Measurements from ENCODE around the gene LIPF. TPM values are rescaled to one million over a fixed set of nuclear protein-coding genes. Genes with fewer than 3 reads are reported as not detected.

Gene LIPF
- total RNA-seq, 1 donor = not detected

- DNase-seq (ENCODE audit: insufficient read length, low spot score, missing footprints) = no peak
- Histone ChIP-seq H3K4me1 (ENCODE audit: insufficient read depth, low read length) (peaks cover 23% of the 10 kb centered on the region), H3K4me2 (ENCODE audit: insufficient read depth, low read length) (no peak overlapping the region), H4K20me1 (ENCODE audit: insufficient read depth, low read length) (no peaks in the 10 kb centered on the region), H3K9me3 (ENCODE audit: low read depth, low read length) (no peaks in the 10 kb centered on the region), H3K4me3 (ENCODE audit: insufficient read depth, low read length) (no peak overlapping the region), H2AFZ (ENCODE audit: low read length) (peak overlapping the region; percentile 7), H3K27me3 (ENCODE audit: insufficient read depth, low read length) (no peaks in the 10 kb centered on the region), H3K79me2 (ENCODE audit: insufficient read depth, low read length) (no peaks in the 10 kb centered on the region), H3K36me3 (ENCODE audit: insufficient read depth, low read length) (no peaks in the 10 kb centered on the region), H3K27ac (ENCODE audit: low read depth, low read length) (peak overlapping the region; percentile 89)
- no peak for TF ChIP-seq CTCF (IDR thresholded peaks at IDR 0.05; ENCODE audit: extremely low read depth, low read depth, low read length)
These were observed 11.6 kb upstream of the LIPF start for GRCh38 chr10:88652616-88653015.

GRCh38 chr10:88657901-88658300 lies 6.3 kb upstream of the LIPF start:
- H3K79me2 ChIP-seq (ENCODE audit: insufficient read depth, low read length) = no peaks in the 10 kb centered on the region
- no peak overlapping the region for H3K4me3 ChIP-seq (ENCODE audit: insufficient read depth, low read length)
- H3K9me3 ChIP-seq (ENCODE audit: low read depth, low read length) = no peaks in the 10 kb centered on the region
- no peak for DNase-seq (ENCODE audit: insufficient read length, low spot score, missing footprints)
- H3K4me2 ChIP-seq (ENCODE audit: insufficient read depth, low read length) = no peak overlapping the region
- no peak for TF ChIP-seq CTCF (IDR thresholded peaks at IDR 0.05; ENCODE audit: extremely low read depth, low read depth, low read length)
- H3K4me1 ChIP-seq (ENCODE audit: insufficient read depth, low read length) = peaks cover 33% of the 10 kb centered on the region
- peak overlapping the region; percentile 9 for H3K27ac ChIP-seq (ENCODE audit: low read depth, low read length)
- no peak overlapping the region for H2AFZ ChIP-seq (ENCODE audit: low read length)
- H3K36me3 ChIP-seq (ENCODE audit: insufficient read depth, low read length) = no peaks in the 10 kb centered on the region
- H3K27me3 ChIP-seq (ENCODE audit: insufficient read depth, low read length) = no peaks in the 10 kb centered on the region
- H4K20me1 ChIP-seq (ENCODE audit: insufficient read depth, low read length) = no peaks in the 10 kb centered on the region

DNA sequence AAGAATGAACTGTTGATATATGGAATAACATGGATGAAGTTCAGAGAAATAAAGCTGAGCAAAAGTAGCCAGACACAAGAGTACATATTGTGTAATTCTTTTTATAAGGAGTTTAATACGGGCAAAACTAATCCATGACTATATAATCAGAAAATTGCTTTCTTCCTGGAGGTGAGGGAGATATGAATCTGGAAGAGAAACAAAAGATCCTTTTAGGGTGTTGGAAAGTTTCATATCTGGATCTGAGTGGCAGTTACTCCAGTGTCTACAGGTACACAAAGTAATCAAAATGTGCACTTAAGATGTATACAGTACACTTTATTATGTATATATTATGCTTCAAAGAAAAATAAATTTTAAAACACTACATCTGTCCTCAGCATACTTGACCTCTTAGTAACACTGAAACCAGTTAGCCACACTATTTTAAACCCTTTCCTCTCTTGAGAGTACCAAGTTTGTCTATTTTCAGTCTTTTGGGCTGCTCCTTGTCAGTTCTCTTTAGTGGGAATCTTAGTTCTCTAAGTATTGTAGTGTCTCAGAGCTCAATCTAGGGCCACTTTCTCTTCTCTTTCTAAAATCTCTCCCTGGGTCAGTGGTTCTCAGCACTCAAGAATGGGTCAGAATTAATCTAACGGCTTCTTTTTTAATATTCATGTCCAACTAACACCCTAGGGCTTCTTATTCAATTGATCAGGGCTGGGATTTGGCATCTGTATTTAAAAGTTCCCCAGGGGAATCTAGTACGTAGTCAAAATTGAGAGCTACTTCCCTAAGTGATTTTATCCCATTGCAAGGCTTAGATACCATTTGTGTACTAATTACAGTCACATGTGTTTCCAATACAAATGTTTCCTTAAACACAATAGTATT lies 4.3 kb upstream of the LIPF start:
- H3K4me3 ChIP-seq (ENCODE audit: insufficient read depth, low read length) = peak overlapping the region; percentile 23
- no peaks in the 10 kb centered on the region for H3K36me3 ChIP-seq (ENCODE audit: insufficient read depth, low read length)
- DNase-seq (ENCODE audit: insufficient read length, low spot score, missing footprints) = no peak
- H3K4me1 ChIP-seq (ENCODE audit: insufficient read depth, low read length) = peaks cover 33% of the 10 kb centered on the region
- H4K20me1 ChIP-seq (ENCODE audit: insufficient read depth, low read length) = no peaks in the 10 kb centered on the region
- H3K79me2 ChIP-seq (ENCODE audit: insufficient read depth, low read length) = no peaks in the 10 kb centered on the region
- peak overlapping the region; percentile 67 for H3K4me2 ChIP-seq (ENCODE audit: insufficient read depth, low read length)
- H3K27me3 ChIP-seq (ENCODE audit: insufficient read depth, low read length) = no peaks in the 10 kb centered on the region
- TF ChIP-seq CTCF (IDR thresholded peaks at IDR 0.05; ENCODE audit: extremely low read depth, low read depth, low read length) = no peak
- peak overlapping the region; percentile 74 for H3K27ac ChIP-seq (ENCODE audit: low read depth, low read length)
- H3K9me3 ChIP-seq (ENCODE audit: low read depth, low read length) = no peaks in the 10 kb centered on the region
- peak overlapping the region; percentile 66 for H2AFZ ChIP-seq (ENCODE audit: low read length)

DNA sequence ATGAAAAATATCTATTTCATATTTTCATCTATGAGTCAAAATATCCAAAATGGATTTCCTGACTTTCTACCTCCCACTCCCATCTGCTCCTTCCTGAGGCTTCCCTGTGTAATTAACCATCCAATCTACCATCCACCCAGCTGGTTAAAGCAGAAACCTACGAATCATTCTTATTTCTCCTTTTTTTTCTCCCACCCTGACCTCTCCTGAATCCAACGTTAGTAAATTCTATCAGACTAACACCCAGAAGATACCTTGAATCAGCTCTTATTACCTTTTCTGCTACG lies 3.7 kb upstream of the LIPF start:
- Histone ChIP-seq H3K79me2 (ENCODE audit: insufficient read depth, low read length) (no peaks in the 10 kb centered on the region), H3K27me3 (ENCODE audit: insufficient read depth, low read length) (no peaks in the 10 kb centered on the region), H3K27ac (ENCODE audit: low read depth, low read length) (peak overlapping the region; percentile 74), H3K4me2 (ENCODE audit: insufficient read depth, low read length) (peak overlapping the region; percentile 67), H3K4me1 (ENCODE audit: insufficient read depth, low read length) (peaks cover 33% of the 10 kb centered on the region), H4K20me1 (ENCODE audit: insufficient read depth, low read length) (no peaks in the 10 kb centered on the region), H3K36me3 (ENCODE audit: insufficient read depth, low read length) (no peaks in the 10 kb centered on the region), H3K4me3 (ENCODE audit: insufficient read depth, low read length) (no peak overlapping the region), H3K9me3 (ENCODE audit: low read depth, low read length) (no peaks in the 10 kb centered on the region), H2AFZ (ENCODE audit: low read length) (peak overlapping the region; percentile 86)
- no peak for TF ChIP-seq CTCF (IDR thresholded peaks at IDR 0.05; ENCODE audit: extremely low read depth, low read depth, low read length)
- DNase-seq (ENCODE audit: insufficient read length, low spot score, missing footprints) = no peak
